H1 (cell line): ENCODE results near the gene RPTOR. TPM values are rescaled to one million over a fixed set of nuclear protein-coding genes. Genes with fewer than 3 reads are reported as not detected.

Experiments used
- ASH2L ChIP-seq: fragments of 200-600, 300-600 bp; sonication (generic); IDR thresholded peaks from one replicate; pipeline ENCODE4 v1.7.1; 2017; ENCODE audit warnings: low read length
- CTCF ChIP-seq, 3 experiments: IDR thresholded peaks; 1 replicate in 2 of 3; 2 replicates in 1 of 3; pipeline versions ENCODE4 v1.5.1 to v1.6.1; 2011; ENCODE audit warnings: low read length in 3 of 3, mild to moderate bottlenecking in 3 of 3, inconsistent platforms in 2 of 3, low read depth in 1 of 3, moderate library complexity in 1 of 3; ENCODE audit not compliant: insufficient read depth in 1 of 3; ENCODE audit errors: control extremely low read depth in 1 of 3
- RXRA ChIP-seq: IDR thresholded peaks from 2 replicates; pipeline ENCODE4 v1.6.1; 2011; ENCODE audit warnings: low read depth, mild to moderate bottlenecking, low read length, moderate library complexity; ENCODE audit not compliant: insufficient read depth
- USF2 ChIP-seq: IDR thresholded peaks from 2 replicates; pipeline ENCODE4 v1.6.1; 2011; ENCODE audit warnings: low read length, improper control_type of control experiment
- polyA plus RNA-seq, 7 experiments: library from polyadenylated mRNA; depleted of rRNA in 3 of 7; stranded (reverse) in 5 of 7; unstranded in 2 of 7; fragments of >200 nt in 5 of 7; fragments of 200-250 nt in 2 of 7; gene quantifications; 1 replicate in 5 of 7; 2 replicates in 1 of 7; 4 replicates in 1 of 7; pipeline versions ENCODE4 v1.2.1 to v1.2.3, GENCODE V29; 2011 to 2013; ENCODE audit warnings: missing spikeins in 2 of 7, mixed read lengths in 2 of 7
- total RNA-seq: library from RNA; stranded (reverse); fragmentation: NEBNext Ultra II Directional; extraction: Animal tissue kit (Norgen Biotek cat#: 25700); gene quantifications from 2 replicates; pipeline ENCODE4 v1.2.1, GENCODE V29; 2021

Gene RPTOR
- total and polyA plus RNA-seq, 2 of the 8 experiments (the other 6 are each of a cell fraction or from before 2014, with no cell fraction given), result 6.9 to 28.7 TPM

- TF ChIP-seq CTCF (IDR thresholded peaks at IDR 0.05; ENCODE audit: control extremely low read depth in 1 of 3, insufficient read depth in 1 of 3, low read depth in 1 of 3, low read length in 3 of 3) (no peak), ASH2L (no peak), RXRA (no peak), USF2 (no peak)
- TF ChIP-seq, all 59 proteins: peak for 0
Measured at GRCh38 chr17:80523054-80523744, 21.4 kb upstream of the RPTOR start (continued).
